IMR-90 (cell line): ENCODE measurements around the gene GPR137.
A peak's percentile ranks its signal among the peaks of the same experiment; 100 is the strongest.

Experiments
- CEBPB ChIP-seq: IDR thresholded peaks from 2 replicates; pipeline ENCODE4 v1.6.1; 2012; ENCODE audit warnings: low read depth, low read length, improper control_type of control experiment
- CTCF ChIP-seq: conservative IDR thresholded peaks from 2 replicates; pipeline ENCODE4 v1.5.1; 2012; ENCODE audit warnings: mild to moderate bottlenecking, low read depth, low read length, improper control_type of control experiment
- MXI1 ChIP-seq: IDR thresholded peaks from 2 replicates; pipeline ENCODE4 v1.6.1; 2012; ENCODE audit warnings: low read depth, mild to moderate bottlenecking, low read length, moderate library complexity, borderline replicate concordance
- POLR2A ChIP-seq: IDR thresholded peaks from 2 replicates; pipeline ENCODE4 v1.6.1; 2012; ENCODE audit warnings: mild to moderate bottlenecking, low read depth, low read length
- RAD21 ChIP-seq: IDR thresholded peaks from 2 replicates; pipeline ENCODE4 v1.6.1; 2012; ENCODE audit warnings: low read length, improper control_type of control experiment
- RFX5 ChIP-seq: IDR thresholded peaks from 2 replicates; pipeline ENCODE4 v1.8.0; 2012; ENCODE audit warnings: low read depth, mild to moderate bottlenecking, low read length, moderate library complexity
- SMC3 ChIP-seq: fragments of 150-350 bp; IDR thresholded peaks from 2 replicates; pipeline ENCODE4 v1.6.1; 2016; ENCODE audit warnings: low read depth, mild to moderate bottlenecking, antibody characterized with exemption, low read length, moderate library complexity
- USF2 ChIP-seq: fragments of 150-350 bp; IDR thresholded peaks from 2 replicates; pipeline ENCODE4 v1.6.1; 2017; ENCODE audit warnings: mild to moderate bottlenecking, antibody characterized with exemption, low read length, low read depth

- no peak for TF ChIP-seq CEBPB
- peak; percentile 27; the same call in 1 of the 2 replicates for TF ChIP-seq CTCF
- no peak for TF ChIP-seq MXI1
- TF ChIP-seq POLR2A = no peak
- TF ChIP-seq USF2 = no peak
- TF ChIP-seq SMC3 = no peak
- TF ChIP-seq RAD21 = 0 out of 2 replicates have a peak, but pooled peaks have one; percentile 9
- no peak for TF ChIP-seq RFX5
These were observed 28.6 kb downstream of the GPR137 start for GRCh38 chr11:64314146-64314804.
